Activated naive CD4-positive, alpha-beta T cell treated with anti-CD3 and anti-CD28 coated beads, Interleukin-2, amount 50 U/mL, for 24 hours (primary cell): ENCODE data around the gene HDAC4.
A peak's percentile ranks its signal among the peaks of the same experiment; 100 is the strongest.

Experiments used
- H3K27ac Mint-ChIP-seq: one replicate; pipeline ENCODE4 v1.8.0; 2021; ENCODE audit warnings: mild to moderate bottlenecking, mixed read lengths
- H3K27me3 Mint-ChIP-seq: one replicate; pipeline ENCODE4 v1.8.0; 2021; ENCODE audit warnings: mixed read lengths
- H3K36me3 Mint-ChIP-seq: one replicate; pipeline ENCODE4 v1.8.0; 2021; ENCODE audit warnings: mixed read lengths
- H3K4me1 Mint-ChIP-seq: one replicate; pipeline ENCODE4 v1.8.0; 2021; ENCODE audit warnings: mixed read lengths
- H3K4me3 Mint-ChIP-seq: one replicate; pipeline ENCODE4 v1.8.0; 2021; ENCODE audit warnings: mild to moderate bottlenecking, mixed read lengths
- H3K9me3 Mint-ChIP-seq: one replicate; pipeline ENCODE4 v1.8.0; 2021; ENCODE audit warnings: mixed read lengths

The HDAC4 gene

GRCh38 chr2:239269173-239269885 lies 131.5 kb downstream of the HDAC4 start:
- peak overlapping the region; percentile 96 for H3K27ac Mint-ChIP-seq

DNA sequence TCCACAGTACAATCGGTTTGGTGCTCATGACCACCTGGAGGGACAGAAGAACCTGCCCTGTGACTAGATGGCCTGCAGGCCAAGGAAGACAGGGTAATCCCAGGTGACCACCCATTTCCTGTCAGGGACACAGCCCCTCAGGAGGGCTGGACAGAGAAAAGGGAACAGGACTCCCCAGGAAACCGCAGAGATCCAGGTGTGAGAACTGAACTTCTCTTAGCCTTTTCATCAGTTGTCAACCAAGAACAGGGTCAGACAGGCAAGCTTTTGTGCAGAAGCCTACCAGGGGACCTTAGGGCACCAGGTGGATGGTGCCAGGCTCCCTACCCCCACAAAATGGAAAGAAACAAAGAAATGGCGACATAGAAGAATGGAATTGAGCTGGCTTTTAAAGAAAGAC lies 132.3 kb downstream of the HDAC4 start:
- H3K4me1 Mint-ChIP-seq, result peaks cover 90% of the 10 kb centered on the region
- peak overlapping the region; percentile 27 for H3K27ac Mint-ChIP-seq
- no peaks in the 10 kb centered on the region for H3K9me3 Mint-ChIP-seq
- H3K36me3 Mint-ChIP-seq, result peaks cover 7% of the 10 kb centered on the region
- H3K27me3 Mint-ChIP-seq, result no peaks in the 10 kb centered on the region
- H3K4me3 Mint-ChIP-seq, result peak overlapping the region; percentile 77

More at GRCh38 chr2:239269173-239269885, 131.5 kb downstream of the HDAC4 start:
- H3K36me3 Mint-ChIP-seq, result peaks cover 7% of the 10 kb centered on the region
- H3K4me3 Mint-ChIP-seq, result peak overlapping the region; percentile 77
- no peaks in the 10 kb centered on the region for H3K9me3 Mint-ChIP-seq
- no peaks in the 10 kb centered on the region for H3K27me3 Mint-ChIP-seq
- peaks cover 92% of the 10 kb centered on the region for H3K4me1 Mint-ChIP-seq

DNA sequence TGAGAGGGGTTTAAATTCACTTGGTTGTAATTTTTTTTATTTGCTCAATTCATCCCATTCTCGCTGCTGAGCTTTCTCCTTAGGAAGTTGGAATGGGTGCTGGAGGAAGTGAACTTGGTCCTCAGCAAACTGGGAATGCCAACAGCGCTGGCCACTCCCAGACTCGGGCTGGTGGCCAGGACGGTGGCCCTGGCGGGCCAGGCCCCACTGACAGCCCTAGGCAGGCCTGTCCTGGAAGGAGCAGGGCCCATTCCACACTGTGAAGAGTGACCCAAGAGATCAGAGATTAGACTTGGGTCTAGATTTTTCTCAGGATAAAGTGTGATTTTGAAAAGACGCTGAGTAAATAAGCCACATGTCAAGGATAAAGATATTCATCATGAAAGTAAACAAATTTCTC lies 132.7 kb downstream of the HDAC4 start:
- no peak overlapping the region for H3K27ac Mint-ChIP-seq
- peak overlapping the region; percentile 89 for H3K4me3 Mint-ChIP-seq
- peaks cover 89% of the 10 kb centered on the region for H3K4me1 Mint-ChIP-seq

DNA sequence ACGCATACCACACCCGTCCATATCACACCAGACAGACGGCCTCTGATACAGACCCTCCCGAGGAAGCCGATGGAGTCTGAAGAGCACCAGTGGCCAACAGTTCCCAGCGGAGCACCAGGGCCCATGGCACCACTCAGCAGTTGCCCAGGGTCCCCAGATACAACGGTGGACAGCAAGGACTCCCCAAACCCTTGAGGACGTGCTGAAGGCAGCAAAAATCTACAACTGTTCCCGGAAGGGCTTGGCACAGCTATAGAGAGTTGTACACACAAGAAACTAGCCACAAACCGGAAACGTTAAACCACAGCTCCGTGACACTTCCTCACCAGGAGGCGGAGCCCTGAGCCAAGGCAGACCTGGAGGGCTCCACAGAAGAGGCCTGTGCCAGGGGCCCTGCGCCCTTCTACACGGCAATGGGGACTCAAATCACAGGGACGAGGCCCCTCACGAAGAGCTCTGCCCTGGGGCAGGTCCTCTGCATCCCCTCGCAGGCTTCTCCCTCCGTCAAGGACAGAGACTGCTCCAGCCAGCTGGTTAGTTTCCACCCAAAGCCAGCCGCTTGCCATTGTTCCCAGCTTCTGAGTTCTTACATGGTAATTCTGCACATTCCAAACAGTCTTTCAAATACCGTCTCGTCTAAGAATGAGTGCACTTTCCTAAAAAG lies 133.4 kb downstream of the HDAC4 start:
- peaks cover 87% of the 10 kb centered on the region for H3K4me1 Mint-ChIP-seq
- peaks cover 7% of the 10 kb centered on the region for H3K36me3 Mint-ChIP-seq
- peak overlapping the region; percentile 91 for H3K27ac Mint-ChIP-seq
- H3K4me3 Mint-ChIP-seq, result peak overlapping the region; percentile 89
- H3K9me3 Mint-ChIP-seq, result no peaks in the 10 kb centered on the region
- no peaks in the 10 kb centered on the region for H3K27me3 Mint-ChIP-seq

More for the DNA sequence above, 132.7 kb downstream of the HDAC4 start:
- Mint-ChIP-seq H3K27me3 (no peaks in the 10 kb centered on the region), H3K36me3 (peaks cover 7% of the 10 kb centered on the region), H3K9me3 (no peaks in the 10 kb centered on the region)

GRCh38 chr2:239266779-239267287 lies 134.0 kb downstream of the HDAC4 start:
- H3K27ac Mint-ChIP-seq, result peak overlapping the region; percentile 91
- H3K4me1 Mint-ChIP-seq, result peaks cover 85% of the 10 kb centered on the region
- no peaks in the 10 kb centered on the region for H3K9me3 Mint-ChIP-seq
- H3K4me3 Mint-ChIP-seq, result peak overlapping the region; percentile 89
- peaks cover 6% of the 10 kb centered on the region for H3K36me3 Mint-ChIP-seq
- H3K27me3 Mint-ChIP-seq, result no peaks in the 10 kb centered on the region

DNA sequence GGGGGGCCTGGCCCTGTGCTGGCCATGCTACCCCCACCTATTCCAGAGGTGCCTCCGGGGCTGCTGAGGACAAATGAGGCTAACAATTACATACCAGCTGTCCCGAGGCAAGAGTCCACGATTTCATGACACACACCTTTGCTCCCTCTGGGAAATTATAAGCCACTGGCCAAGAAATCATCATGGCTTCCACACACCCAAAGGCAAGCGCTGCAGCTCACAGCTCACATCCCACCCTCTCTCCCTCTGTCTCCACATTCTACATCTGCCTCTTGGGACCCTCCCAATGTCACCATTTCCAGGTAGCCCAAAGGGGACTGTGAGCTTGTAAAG lies 134.4 kb downstream of the HDAC4 start:
- H3K36me3 Mint-ChIP-seq, result peaks cover 2% of the 10 kb centered on the region
- H3K27me3 Mint-ChIP-seq, result no peaks in the 10 kb centered on the region
- H3K4me3 Mint-ChIP-seq, result peak overlapping the region; percentile 89
- H3K27ac Mint-ChIP-seq, result peak overlapping the region; percentile 86
- H3K9me3 Mint-ChIP-seq, result no peaks in the 10 kb centered on the region
- H3K4me1 Mint-ChIP-seq, result peaks cover 81% of the 10 kb centered on the region

- H3K4me3 Mint-ChIP-seq, result peak overlapping the region; percentile 89
- no peaks in the 10 kb centered on the region for H3K9me3 Mint-ChIP-seq
- H3K27me3 Mint-ChIP-seq, result no peaks in the 10 kb centered on the region
- H3K4me1 Mint-ChIP-seq, result peaks cover 86% of the 10 kb centered on the region
- H3K27ac Mint-ChIP-seq, result peak overlapping the region; percentile 23
- H3K36me3 Mint-ChIP-seq, result peaks cover 2% of the 10 kb centered on the region
Observed at GRCh38 chr2:239265681-239266433, 135.0 kb downstream of the HDAC4 start.

- Mint-ChIP-seq H3K4me1 (peaks cover 87% of the 10 kb centered on the region), H3K4me3 (peak overlapping the region; percentile 81), H3K27ac (peak overlapping the region; percentile 92), H3K36me3 (peaks cover 2% of the 10 kb centered on the region), H3K9me3 (no peaks in the 10 kb centered on the region), H3K27me3 (no peaks in the 10 kb centered on the region)
Observed at GRCh38 chr2:239264838-239265651, 135.8 kb downstream of the HDAC4 start.

GRCh38 chr2:239264492-239264837 lies 136.4 kb downstream of the HDAC4 start:
- peak overlapping the region; percentile 64 for H3K4me3 Mint-ChIP-seq
- H3K4me1 Mint-ChIP-seq, result peaks cover 87% of the 10 kb centered on the region
- H3K36me3 Mint-ChIP-seq, result peaks cover 2% of the 10 kb centered on the region
- no peaks in the 10 kb centered on the region for H3K27me3 Mint-ChIP-seq
- H3K27ac Mint-ChIP-seq, result no peak overlapping the region
- H3K9me3 Mint-ChIP-seq, result no peaks in the 10 kb centered on the region

DNA sequence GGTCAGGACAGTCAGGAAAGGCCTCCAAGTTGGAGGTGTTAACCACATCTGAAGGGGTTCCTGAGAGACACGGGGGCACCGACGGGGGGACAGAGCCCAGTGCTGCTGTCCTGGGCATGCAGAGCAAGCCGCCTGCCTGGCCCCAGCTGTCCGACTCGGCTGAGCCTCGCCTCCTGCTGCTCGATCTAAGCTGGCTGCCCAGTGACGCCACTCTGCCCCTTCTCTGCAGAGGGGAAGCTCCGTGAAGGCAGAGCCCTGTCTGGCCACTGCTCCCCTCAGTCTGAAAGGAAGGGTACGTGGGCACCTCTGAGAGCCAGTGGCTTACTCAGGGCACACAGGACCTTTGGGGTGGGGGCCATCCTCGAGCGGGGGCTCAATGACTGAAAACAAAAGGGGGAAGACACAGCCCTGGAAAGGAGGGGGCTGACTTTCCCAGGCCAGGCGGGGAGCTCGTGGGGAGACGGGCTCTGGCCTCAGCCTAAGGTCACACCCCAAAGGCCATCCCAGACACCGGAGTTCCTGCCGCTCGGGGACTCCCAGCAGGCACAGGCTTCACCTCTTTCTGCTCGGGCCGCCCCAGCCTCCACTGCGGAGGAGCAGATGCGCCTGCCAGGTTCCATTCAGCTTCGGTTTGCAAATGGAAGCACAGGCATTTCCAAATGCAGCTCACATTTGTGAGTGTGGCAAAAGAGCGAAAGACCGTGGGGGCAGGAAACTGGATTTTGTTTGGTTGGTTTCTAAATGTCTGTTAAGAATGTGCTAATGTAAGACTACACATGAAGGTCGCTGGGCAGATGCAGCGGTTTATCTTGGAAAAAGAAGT lies 136.9 kb downstream of the HDAC4 start:
- peaks cover 87% of the 10 kb centered on the region for H3K4me1 Mint-ChIP-seq
- peak overlapping the region; percentile 64 for H3K4me3 Mint-ChIP-seq
- H3K9me3 Mint-ChIP-seq, result no peaks in the 10 kb centered on the region
- H3K27ac Mint-ChIP-seq, result no peak overlapping the region
- H3K36me3 Mint-ChIP-seq, result no peaks in the 10 kb centered on the region
- H3K27me3 Mint-ChIP-seq, result no peaks in the 10 kb centered on the region

GRCh38 chr2:239263231-239263630 lies 137.6 kb downstream of the HDAC4 start:
- H3K4me1 Mint-ChIP-seq, result peaks cover 87% of the 10 kb centered on the region
- no peaks in the 10 kb centered on the region for H3K27me3 Mint-ChIP-seq
- no peak overlapping the region for H3K27ac Mint-ChIP-seq
- H3K4me3 Mint-ChIP-seq, result peak overlapping the region; percentile 51
- no peaks in the 10 kb centered on the region for H3K9me3 Mint-ChIP-seq
- no peaks in the 10 kb centered on the region for H3K36me3 Mint-ChIP-seq

DNA sequence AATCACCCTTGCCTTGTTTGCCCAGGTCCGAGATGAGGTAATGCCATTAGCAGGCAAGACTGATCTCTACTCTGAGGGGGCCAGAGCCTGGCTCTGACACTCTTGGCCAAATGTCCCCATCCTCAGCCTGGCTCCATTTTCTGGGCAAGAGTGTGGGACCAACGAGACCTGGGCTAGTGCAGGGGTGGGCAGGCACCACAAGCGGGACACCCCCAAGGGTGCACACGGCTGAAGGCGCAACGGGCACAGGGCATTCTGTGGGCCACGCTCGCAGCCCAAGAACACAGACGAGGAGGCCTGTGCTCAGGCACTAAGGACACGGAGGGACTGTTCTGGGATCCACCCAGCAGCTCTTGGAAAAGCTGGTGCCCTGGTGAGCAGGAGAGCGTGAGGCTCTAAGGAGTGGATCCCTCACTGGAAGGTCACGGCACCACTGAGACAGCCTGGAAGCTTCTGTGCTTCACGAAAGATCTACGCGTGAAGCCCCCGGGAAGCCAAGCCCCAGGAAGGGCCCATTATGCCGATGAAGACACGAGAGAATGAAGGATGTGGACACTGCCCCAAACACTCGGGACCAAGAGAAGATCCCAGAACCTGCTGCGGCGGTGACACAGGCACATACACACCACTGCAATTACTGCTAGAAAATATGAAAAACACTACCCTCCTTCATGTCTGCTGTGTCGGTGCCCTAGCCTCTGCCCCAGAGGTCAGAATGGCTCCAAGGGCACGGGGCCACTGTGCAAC lies 138.2 kb downstream of the HDAC4 start:
- Mint-ChIP-seq H3K27ac (no peak overlapping the region), H3K4me3 (peak overlapping the region; percentile 33), H3K4me1 (peaks cover 87% of the 10 kb centered on the region), H3K9me3 (no peaks in the 10 kb centered on the region), H3K27me3 (no peaks in the 10 kb centered on the region), H3K36me3 (peaks cover under 1% of the 10 kb centered on the region)

GRCh38 chr2:239261796-239262483 lies 138.9 kb downstream of the HDAC4 start:
- peaks cover 4% of the 10 kb centered on the region for H3K36me3 Mint-ChIP-seq
- H3K4me1 Mint-ChIP-seq, result peaks cover 87% of the 10 kb centered on the region

More at GRCh38 chr2:239261796-239262483, 138.9 kb downstream of the HDAC4 start:
- Mint-ChIP-seq H3K4me3 (no peak overlapping the region), H3K27ac (peak overlapping the region; percentile 30), H3K9me3 (no peaks in the 10 kb centered on the region), H3K27me3 (no peaks in the 10 kb centered on the region)
